GM23248 (cell line): ENCODE measurements around the gene KCNH4. TPM values are rescaled to one million over a fixed set of nuclear protein-coding genes. Genes with fewer than 3 reads are reported as not detected.

Experiments
- DNase-seq: peaks from one replicate; pipeline ENCODE4 v3.0.0-alpha.2; 2015
- H2AFZ ChIP-seq: fragments of 200-600 bp; sonication (generic); 2 replicates; pipeline ENCODE4 v1.6.1; 2016; ENCODE audit warnings: antibody characterized with exemption
- H3F3A ChIP-seq: fragments of 200-600 bp; sonication (generic); 2 replicates; pipeline ENCODE4 v1.6.1; 2016; ENCODE audit warnings: mild to moderate bottlenecking, antibody characterized with exemption, mixed run types; ENCODE audit not compliant: insufficient read depth
- H3K27ac ChIP-seq: fragments of 200-600 bp; sonication (generic); 2 replicates; pipeline ENCODE4 v1.5.1; 2016; ENCODE audit warnings: mild to moderate bottlenecking
- H3K27me3 ChIP-seq: fragments of 200-600 bp; sonication (generic); replicated peaks from 2 replicates; pipeline ENCODE4 v1.6.1; 2016; ENCODE audit warnings: mild to moderate bottlenecking; ENCODE audit not compliant: insufficient read depth
- H3K36me3 ChIP-seq: fragments of 200-600 bp; sonication (generic); 2 replicates; pipeline ENCODE4 v1.6.1; 2016; ENCODE audit warnings: low read depth, mild to moderate bottlenecking
- H3K4me1 ChIP-seq: fragments of 200-600 bp; sonication (generic); 2 replicates; pipeline ENCODE4 v1.6.1; 2016; ENCODE audit warnings: mild to moderate bottlenecking; ENCODE audit not compliant: insufficient read depth
- H3K4me2 ChIP-seq: fragments of 200-600 bp; sonication (generic); one replicate; pipeline ENCODE4 v1.6.1; 2016; ENCODE audit warnings: mild to moderate bottlenecking; ENCODE audit not compliant: unreplicated experiment
- H3K4me3 ChIP-seq: fragments of 200-600 bp; sonication (generic); 2 replicates; pipeline ENCODE4 v1.5.1; 2016; ENCODE audit warnings: mild to moderate bottlenecking
- H3K79me2 ChIP-seq: fragments of 200-600 bp; sonication (generic); 2 replicates; pipeline ENCODE4 v1.6.1; 2016; ENCODE audit warnings: mild to moderate bottlenecking; ENCODE audit not compliant: insufficient read depth
- H3K9ac ChIP-seq: fragments of 200-600 bp; sonication (generic); 2 replicates; pipeline ENCODE4 v1.6.1; 2016; ENCODE audit warnings: mild to moderate bottlenecking
- H3K9me2 ChIP-seq: fragments of 200-600 bp; sonication (generic); 2 replicates; pipeline ENCODE4 v1.6.1; 2016; ENCODE audit warnings: mixed run types, mild to moderate bottlenecking, moderate library complexity; ENCODE audit not compliant: insufficient read depth
- H3K9me3 ChIP-seq: fragments of 200-600 bp; sonication (generic); one replicate; pipeline ENCODE4 v1.6.1; 2017; ENCODE audit warnings: low read depth
- H4K20me1 ChIP-seq: fragments of 200-600 bp; sonication (generic); 2 replicates; pipeline ENCODE4 v1.6.0; 2016; ENCODE audit not compliant: insufficient read depth
- EZH2 ChIP-seq: fragments of 200-600 bp; sonication (generic); IDR thresholded peaks from 2 replicates; pipeline ENCODE4 v1.6.1; 2018; ENCODE audit warnings: antibody characterized with exemption, mild to moderate bottlenecking; ENCODE audit not compliant: insufficient read depth, poor library complexity, severe bottlenecking
- EZH2phosphoT487 ChIP-seq: fragments of 200-600 bp; sonication (generic); IDR thresholded peaks from 2 replicates; pipeline ENCODE4 v1.6.1; 2018; ENCODE audit warnings: antibody characterized with exemption, moderate library complexity, mild to moderate bottlenecking, low read depth; ENCODE audit not compliant: insufficient read depth
- WGBS, 2 experiments: methylation state at CpG; one replicate each; pipeline ENCODE4 v1.1.6; 2015 to 2017; ENCODE audit warnings: low lambda C conversion rate in 2 of 2, low coverage in 1 of 2; ENCODE audit errors: missing lambda C conversion rate in 2 of 2; 5-methylcytosine and 5-hydroxymethylcytosine counted together
- in situ Hi-C: fragments of 300-500 bp; cut with MboI; formaldehyde crosslinking; loops from 2 replicates; pipeline ENCODE4 v1.15.0; 2020
- polyA plus RNA-seq: library from polyadenylated mRNA; unstranded; fragments of >200 nt; fragmentation: Nextera tagmentation; extraction: Ambion mirVana; gene quantifications from 2 replicates; pipeline ENCODE4 v1.2.1, GENCODE V29; 2016
- total RNA-seq: library from RNA; depleted of rRNA; stranded (reverse); fragments of >200 nt; shearing (Covaris generic); gene quantifications from 2 replicates; pipeline ENCODE4 v1.2.3, GENCODE V29; 2014

Gene KCNH4
- total and polyA plus RNA-seq, 2 experiments from 2014 or later, result not detected

- Histone ChIP-seq H4K20me1 (no peaks in the 10 kb centered on the region), H3K36me3 (no peaks in the 10 kb centered on the region), H3K4me1 (peaks cover 7% of the 10 kb centered on the region; the same call in 1 of the 2 replicates), H3K4me2 (no peak overlapping the region), H3K9me2 (no peaks in the 10 kb centered on the region), H3K27me3 (peaks cover 5% of the 10 kb centered on the region; the same call in 1 of the 2 replicates), H3K4me3 (no peak overlapping the region), H3K79me2 (no peaks in the 10 kb centered on the region), H3K9me3 (no peaks in the 10 kb centered on the region), H3K9ac (no peak overlapping the region), H2AFZ (no peak overlapping the region), H3F3A (no peaks in the 10 kb centered on the region), H3K27ac (no peak overlapping the region)
- 8 to 32% methylated on average over 1 of the region's 1 CpG for WGBS, 2 experiments
- no peak for DNase-seq
- in situ Hi-C loops, result no loop called here
- TF ChIP-seq EZH2 (no peak), EZH2phosphoT487 (no peak)
These were observed 1.6 kb downstream of the KCNH4 start for GRCh38 chr17:42179335-42179734.

GRCh38 chr17:42178817-42179216 lies 2.1 kb downstream of the KCNH4 start:
- H3K9ac ChIP-seq, result no peak overlapping the region
- H3K9me2 ChIP-seq, result no peaks in the 10 kb centered on the region
- WGBS, 2 experiments, result 49 to 59% methylated on average over 14 of the region's 14 CpGs
- no peaks in the 10 kb centered on the region for H4K20me1 ChIP-seq
- H3K27me3 ChIP-seq, result peaks cover 5% of the 10 kb centered on the region; the same call in 1 of the 2 replicates
- TF ChIP-seq EZH2phosphoT487, result no peak
- TF ChIP-seq EZH2, result no peak
- DNase-seq, result no peak
- H3F3A ChIP-seq, result no peaks in the 10 kb centered on the region
- H3K79me2 ChIP-seq, result no peaks in the 10 kb centered on the region
- in situ Hi-C loops, result no loop called here
- H3K4me3 ChIP-seq, result no peak overlapping the region
- no peak overlapping the region for H2AFZ ChIP-seq
- no peak overlapping the region for H3K27ac ChIP-seq
- no peaks in the 10 kb centered on the region for H3K9me3 ChIP-seq
- H3K4me2 ChIP-seq, result no peak overlapping the region
- no peaks in the 10 kb centered on the region for H3K36me3 ChIP-seq
- H3K4me1 ChIP-seq, result peaks cover 7% of the 10 kb centered on the region; the same call in 1 of the 2 replicates

GRCh38 chr17:42177684-42178083 lies 3.3 kb downstream of the KCNH4 start:
- H2AFZ ChIP-seq, result no peak overlapping the region
- H3K9me2 ChIP-seq, result no peaks in the 10 kb centered on the region
- no peaks in the 10 kb centered on the region for H3K9me3 ChIP-seq
- no peaks in the 10 kb centered on the region for H3K36me3 ChIP-seq
- in situ Hi-C loops, result no loop called here
- no peaks in the 10 kb centered on the region for H4K20me1 ChIP-seq
- H3K4me1 ChIP-seq, result no peaks in the 10 kb centered on the region
- H3F3A ChIP-seq, result no peaks in the 10 kb centered on the region
- no peak for TF ChIP-seq EZH2phosphoT487
- TF ChIP-seq EZH2, result no peak
- H3K27ac ChIP-seq, result no peak overlapping the region
- WGBS, 2 experiments, result 83 to 89% methylated on average over 2 of the region's 2 CpGs
- no peaks in the 10 kb centered on the region for H3K79me2 ChIP-seq
- DNase-seq, result no peak
- no peak overlapping the region for H3K9ac ChIP-seq
- no peak overlapping the region for H3K4me3 ChIP-seq
- peaks cover 5% of the 10 kb centered on the region; the same call in 1 of the 2 replicates for H3K27me3 ChIP-seq
- no peak overlapping the region for H3K4me2 ChIP-seq

GRCh38 chr17:42174126-42174783 lies 6.7 kb downstream of the KCNH4 start:
- Histone ChIP-seq H3K4me1 (no peaks in the 10 kb centered on the region), H2AFZ (no peak overlapping the region), H3K9me2 (no peaks in the 10 kb centered on the region), H3K9me3 (no peaks in the 10 kb centered on the region), H3K36me3 (no peaks in the 10 kb centered on the region), H3K9ac (no peak overlapping the region), H3K27me3 (no peaks in the 10 kb centered on the region; the same call in 1 of the 2 replicates), H3K79me2 (no peaks in the 10 kb centered on the region), H3K4me3 (no peak overlapping the region), H3K27ac (no peak overlapping the region), H3F3A (no peaks in the 10 kb centered on the region), H3K4me2 (no peak overlapping the region), H4K20me1 (no peaks in the 10 kb centered on the region)
- WGBS, 2 experiments, result 37 to 40% methylated on average over 12 to 14 of the region's 14 CpGs
- in situ Hi-C loops, result no loop called here
- TF ChIP-seq EZH2phosphoT487, result no peak
- no peak for TF ChIP-seq EZH2
- DNase-seq, result no peak
